Neuron (in vitro differentiated cells): ENCODE results near the gene LUZP4.

ENCODE experiments used
- H2AFZ ChIP-seq: one replicate; pipeline ENCODE4 v1.6.1; 2013; ENCODE audit warnings: low read depth, mild to moderate bottlenecking, inconsistent platforms, low read length, moderate library complexity
- H3K27me3 ChIP-seq: one replicate; pipeline ENCODE4 v1.6.1; 2013; ENCODE audit warnings: low read length; ENCODE audit not compliant: insufficient read depth
- H3K36me3 ChIP-seq: one replicate; pipeline ENCODE4 v1.6.1; 2013; ENCODE audit warnings: low read length; ENCODE audit not compliant: insufficient read depth
- H3K4me1 ChIP-seq: one replicate; pipeline ENCODE4 v1.6.1; 2013; ENCODE audit warnings: low read length; ENCODE audit not compliant: insufficient read depth
- H3K4me3 ChIP-seq: 2 replicates; pipeline ENCODE4 v1.5.1; 2013; ENCODE audit warnings: mild to moderate bottlenecking, low read length, moderate library complexity
- H3K9me3 ChIP-seq: one replicate; pipeline ENCODE4 v1.6.1; 2013; ENCODE audit warnings: low read length

LUZP4 gene, protein sequence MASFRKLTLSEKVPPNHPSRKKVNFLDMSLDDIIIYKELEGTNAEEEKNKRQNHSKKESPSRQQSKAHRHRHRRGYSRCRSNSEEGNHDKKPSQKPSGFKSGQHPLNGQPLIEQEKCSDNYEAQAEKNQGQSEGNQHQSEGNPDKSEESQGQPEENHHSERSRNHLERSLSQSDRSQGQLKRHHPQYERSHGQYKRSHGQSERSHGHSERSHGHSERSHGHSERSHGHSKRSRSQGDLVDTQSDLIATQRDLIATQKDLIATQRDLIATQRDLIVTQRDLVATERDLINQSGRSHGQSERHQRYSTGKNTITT

DNA sequence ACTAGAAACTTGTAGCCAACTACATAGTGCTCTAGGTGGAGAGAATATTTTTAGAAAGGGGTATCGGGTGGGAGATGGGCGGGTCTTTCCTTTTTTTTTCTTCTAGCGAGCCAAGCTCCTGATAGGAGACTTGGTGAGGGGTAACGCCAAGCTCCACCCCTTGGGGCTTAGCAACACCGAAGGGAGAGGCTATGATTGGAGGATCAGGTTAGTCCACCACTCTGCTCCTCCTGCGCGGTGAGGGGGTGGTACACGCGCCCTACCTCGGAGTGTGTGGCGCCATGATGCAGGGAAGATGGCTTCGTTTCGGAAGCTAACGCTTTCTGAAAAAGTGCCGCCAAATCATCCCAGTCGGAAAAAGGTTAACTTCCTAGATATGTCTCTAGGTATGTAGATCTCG is at the start of gene LUZP4:
LUZP4 (plus strand) TSS at position 251 of the 400 bp plus-strand sequence; CDS start at position 296, 45 bp downstream.
- Histone ChIP-seq H3K4me3 (no peak within 1 kb of the TSS), H3K36me3 (no peaks in the 10 kb centered on the region), H3K4me1 (no peaks in the 10 kb centered on the region), H2AFZ (no peak within 1 kb of the TSS), H3K27me3 (peaks cover 3% of the 10 kb centered on the region), H3K9me3 (no peaks in the 10 kb centered on the region)

DNA sequence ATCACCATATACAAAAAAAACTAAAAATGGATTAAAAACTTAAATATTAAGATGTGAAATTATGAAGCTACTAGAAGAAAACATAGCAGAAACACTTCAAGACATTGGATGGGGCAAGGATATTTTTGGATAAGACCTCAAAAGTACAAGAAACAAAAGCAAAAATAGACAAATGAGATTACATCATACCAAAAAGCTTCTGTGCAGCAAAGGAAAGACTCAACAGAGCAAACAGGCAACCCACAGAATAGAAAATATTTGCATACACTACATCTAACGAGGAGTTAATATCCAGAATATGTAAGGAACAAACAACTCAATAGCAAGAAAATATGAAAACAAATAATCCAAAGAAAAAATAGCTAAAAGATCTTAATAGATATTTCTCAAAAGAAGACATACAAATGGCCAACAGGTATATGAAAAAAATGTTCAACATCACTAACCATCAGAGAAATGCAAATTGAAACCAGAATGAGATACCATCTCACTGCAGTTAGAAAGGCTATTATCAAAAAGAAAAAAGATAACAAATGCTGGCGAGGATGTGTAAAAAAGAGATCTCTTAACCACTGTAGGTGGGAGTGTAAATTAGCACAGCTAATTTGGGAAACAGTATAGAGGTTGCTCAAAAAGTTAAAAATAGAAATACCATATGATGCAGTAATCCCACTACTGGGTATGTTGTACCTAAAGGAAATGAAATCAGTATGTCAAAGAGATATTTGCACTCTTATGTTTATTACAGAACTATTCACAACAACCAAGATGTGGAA is 37.9 kb upstream of the LUZP4 start:
- H3K36me3 ChIP-seq = no peaks in the 10 kb centered on the region
- H2AFZ ChIP-seq = no peak overlapping the region
- no peak overlapping the region for H3K4me3 ChIP-seq
- H3K4me1 ChIP-seq = no peaks in the 10 kb centered on the region
- H3K9me3 ChIP-seq = no peaks in the 10 kb centered on the region
- peaks cover 5% of the 10 kb centered on the region for H3K27me3 ChIP-seq

DNA sequence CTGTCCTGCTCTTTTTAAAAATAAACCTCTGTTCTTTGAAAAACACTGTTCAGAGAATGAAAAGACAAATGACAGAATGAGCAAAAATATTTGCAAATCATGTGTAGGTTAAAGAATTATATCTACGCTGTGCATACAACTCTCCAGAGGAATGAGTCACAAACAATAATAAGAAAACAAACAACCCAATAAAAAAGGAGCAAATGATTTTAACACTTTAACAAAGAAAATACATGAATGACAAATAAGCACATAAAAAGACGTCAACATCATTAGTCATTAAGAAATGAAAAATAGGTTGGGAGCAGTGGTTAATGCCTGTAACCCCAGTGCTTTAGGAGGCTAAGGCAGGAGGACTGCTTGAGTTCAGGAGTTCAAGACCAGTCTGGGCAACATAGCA is 34.5 kb upstream of the LUZP4 start:
- Histone ChIP-seq H3K27me3 (peaks cover 6% of the 10 kb centered on the region), H3K4me3 (no peak overlapping the region), H3K36me3 (no peaks in the 10 kb centered on the region), H3K9me3 (no peaks in the 10 kb centered on the region), H3K4me1 (no peaks in the 10 kb centered on the region), H2AFZ (no peak overlapping the region)

DNA sequence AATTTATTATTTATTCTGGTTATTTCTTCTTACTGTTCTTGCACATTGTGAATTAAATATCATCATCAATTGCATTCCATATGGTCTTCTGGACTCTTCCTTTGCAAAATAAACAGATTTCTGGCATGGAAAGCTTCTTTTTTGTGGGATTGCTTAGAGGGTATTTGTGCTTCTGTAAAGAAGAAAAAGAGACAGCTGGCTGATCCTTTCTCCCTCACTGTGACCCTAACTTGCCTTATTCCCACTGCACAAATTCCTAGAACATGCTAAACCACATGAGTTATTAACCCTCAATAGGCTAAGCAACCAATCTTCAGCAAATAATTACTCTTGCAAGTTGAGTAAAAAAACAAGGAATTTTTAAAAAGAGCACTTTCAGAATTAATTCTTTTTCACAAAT is 31.8 kb upstream of the LUZP4 start:
- no peak overlapping the region for H3K4me3 ChIP-seq
- H2AFZ ChIP-seq = no peak overlapping the region
- H3K27me3 ChIP-seq = peaks cover 6% of the 10 kb centered on the region
- H3K36me3 ChIP-seq = no peaks in the 10 kb centered on the region
- H3K4me1 ChIP-seq = no peaks in the 10 kb centered on the region
- H3K9me3 ChIP-seq = no peaks in the 10 kb centered on the region

DNA sequence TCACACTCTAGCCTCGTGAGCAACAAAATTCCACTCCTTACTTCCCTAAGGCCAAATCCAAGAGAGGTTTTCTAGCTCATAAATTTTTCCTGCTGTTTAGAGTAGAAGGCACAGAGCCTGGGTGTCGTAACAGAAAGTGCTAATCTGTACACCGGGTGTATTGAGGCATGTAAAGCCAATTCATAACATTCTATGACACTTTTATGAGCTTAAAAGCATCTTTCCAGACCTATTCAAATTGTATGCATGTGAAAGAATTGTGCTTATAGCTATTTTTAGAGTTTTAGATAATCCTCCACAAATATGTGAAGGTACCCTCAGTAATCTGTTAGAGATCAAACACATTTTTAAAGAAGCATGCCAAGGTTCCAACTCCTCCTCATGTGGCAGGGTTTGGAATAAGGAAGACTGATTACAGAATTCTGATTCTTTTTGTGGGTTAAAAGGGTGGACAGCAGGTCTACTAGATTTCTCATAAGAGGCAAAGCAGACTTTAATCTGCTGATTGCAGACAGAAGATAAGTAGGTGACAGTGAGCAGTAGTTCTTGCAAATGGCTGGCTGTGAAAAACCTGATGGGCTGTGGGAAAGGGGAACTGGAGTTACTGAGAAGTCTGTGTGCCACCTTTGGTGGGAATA is 30.2 kb upstream of the LUZP4 start:
- Histone ChIP-seq H3K4me3 (no peak overlapping the region), H2AFZ (no peak overlapping the region), H3K4me1 (no peaks in the 10 kb centered on the region), H3K9me3 (no peaks in the 10 kb centered on the region), H3K36me3 (no peaks in the 10 kb centered on the region), H3K27me3 (peaks cover 7% of the 10 kb centered on the region)

DNA sequence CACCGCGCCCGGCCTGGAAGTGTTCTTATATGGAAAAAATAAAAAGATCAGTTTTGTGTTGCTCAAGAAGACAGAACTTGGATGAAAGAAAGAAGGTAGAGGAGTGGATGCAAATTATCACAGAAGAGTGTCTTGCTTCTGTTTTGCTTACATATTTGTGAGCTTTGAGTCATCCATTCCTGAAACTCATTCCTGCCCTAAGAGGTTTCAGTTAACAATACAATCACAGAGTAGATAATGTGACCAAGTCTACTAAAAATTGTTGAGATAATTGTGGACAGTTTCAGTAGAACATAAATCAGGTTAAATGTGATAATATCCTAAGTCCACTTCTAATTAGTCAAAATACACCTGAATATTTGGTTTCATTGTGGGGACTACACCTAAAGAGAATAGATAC is 29.2 kb upstream of the LUZP4 start:
- H3K36me3 ChIP-seq = no peaks in the 10 kb centered on the region
- no peak overlapping the region for H3K4me3 ChIP-seq
- H3K27me3 ChIP-seq = peaks cover 6% of the 10 kb centered on the region
- H3K9me3 ChIP-seq = no peaks in the 10 kb centered on the region
- no peak overlapping the region for H2AFZ ChIP-seq
- H3K4me1 ChIP-seq = no peaks in the 10 kb centered on the region

DNA sequence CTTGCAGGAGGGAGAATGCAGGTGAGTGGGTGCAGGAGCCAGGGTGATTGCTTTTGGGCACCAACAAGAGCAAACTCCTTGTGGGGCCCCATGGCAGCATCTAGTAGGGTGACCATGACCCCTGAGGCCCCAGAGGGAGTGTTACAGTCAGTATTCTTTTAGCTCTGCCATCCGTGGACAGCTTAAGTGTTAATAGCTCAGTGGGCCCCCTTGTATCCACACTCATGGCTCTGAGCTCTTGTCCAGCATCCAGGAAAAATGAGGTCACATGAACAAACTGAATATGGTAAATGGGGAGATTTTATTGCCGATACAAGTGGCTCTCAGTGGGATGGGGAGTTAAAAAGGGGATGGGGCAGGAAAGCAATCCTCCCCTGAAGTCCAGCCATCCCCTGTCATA is 28.4 kb upstream of the LUZP4 start:
- Histone ChIP-seq H3K36me3 (no peaks in the 10 kb centered on the region), H3K27me3 (peaks cover 6% of the 10 kb centered on the region), H3K4me1 (no peaks in the 10 kb centered on the region), H2AFZ (no peak overlapping the region), H3K4me3 (no peak overlapping the region), H3K9me3 (no peaks in the 10 kb centered on the region)

DNA sequence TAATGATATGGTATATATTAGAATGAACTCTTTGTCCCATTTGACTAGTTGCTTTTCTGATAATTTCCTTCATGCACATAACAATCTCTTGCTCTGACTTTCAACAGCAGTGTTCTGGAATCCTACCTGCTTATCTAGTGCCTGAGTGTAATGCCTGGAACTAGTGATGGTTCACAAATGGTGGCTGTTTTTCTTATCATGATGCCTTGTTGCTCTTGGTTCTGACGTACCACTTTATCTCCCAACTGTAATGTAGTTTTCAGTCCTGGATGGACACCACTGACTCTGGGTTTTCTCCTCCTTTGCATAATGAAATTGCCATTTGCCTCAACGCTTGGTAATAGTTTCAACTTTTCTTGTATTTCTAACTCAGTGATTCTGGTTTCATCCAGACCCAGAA is 25.5 kb upstream of the LUZP4 start:
- Histone ChIP-seq H3K36me3 (no peaks in the 10 kb centered on the region), H3K4me3 (no peak overlapping the region), H3K9me3 (no peaks in the 10 kb centered on the region), H2AFZ (no peak overlapping the region), H3K27me3 (peaks cover 6% of the 10 kb centered on the region), H3K4me1 (no peaks in the 10 kb centered on the region)

DNA sequence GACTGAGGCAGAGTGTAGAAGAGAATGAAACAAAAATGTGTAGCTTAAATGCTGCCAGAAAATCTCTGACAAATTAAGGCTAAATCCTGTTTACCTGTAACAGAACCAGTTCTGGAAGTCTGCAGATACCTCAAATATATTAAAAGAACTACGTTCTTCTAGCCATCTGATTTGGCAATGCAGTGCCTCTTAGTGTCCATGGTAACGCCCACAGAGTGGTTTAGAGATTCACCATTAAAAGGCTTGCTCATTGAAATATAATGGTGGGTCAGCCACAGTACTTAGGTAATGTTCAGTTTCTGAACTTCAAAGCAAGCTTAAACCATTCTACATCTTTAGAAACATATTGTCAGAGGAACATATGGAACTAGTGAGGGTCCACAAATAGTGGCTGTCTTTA is 23.2 kb upstream of the LUZP4 start:
- H3K36me3 ChIP-seq = no peaks in the 10 kb centered on the region
- H3K27me3 ChIP-seq = peaks cover 3% of the 10 kb centered on the region
- H3K9me3 ChIP-seq = no peaks in the 10 kb centered on the region
- H2AFZ ChIP-seq = no peak overlapping the region
- H3K4me1 ChIP-seq = no peaks in the 10 kb centered on the region
- no peak overlapping the region for H3K4me3 ChIP-seq

DNA sequence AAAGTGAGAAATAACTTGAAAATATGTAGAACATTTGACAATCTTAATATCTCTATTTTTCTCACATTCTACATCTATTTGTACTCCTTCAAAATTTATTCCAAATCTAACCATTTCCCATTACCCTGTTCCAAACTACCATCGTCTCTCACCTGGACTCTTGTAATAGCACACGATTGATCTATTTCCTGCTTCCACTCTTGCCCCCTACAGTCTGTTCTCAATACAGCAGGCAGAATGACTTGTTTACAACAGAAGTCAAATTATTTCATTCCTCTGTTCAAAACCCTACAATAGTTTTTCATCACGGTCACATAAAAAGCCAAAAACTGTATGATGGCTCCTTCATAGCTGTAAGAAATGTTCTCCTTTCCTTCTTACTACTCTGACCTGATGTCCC is 21.1 kb upstream of the LUZP4 start:
- Histone ChIP-seq H3K4me3 (no peak overlapping the region), H3K27me3 (peaks cover 1% of the 10 kb centered on the region), H2AFZ (no peak overlapping the region), H3K9me3 (no peaks in the 10 kb centered on the region), H3K36me3 (no peaks in the 10 kb centered on the region), H3K4me1 (no peaks in the 10 kb centered on the region)

DNA sequence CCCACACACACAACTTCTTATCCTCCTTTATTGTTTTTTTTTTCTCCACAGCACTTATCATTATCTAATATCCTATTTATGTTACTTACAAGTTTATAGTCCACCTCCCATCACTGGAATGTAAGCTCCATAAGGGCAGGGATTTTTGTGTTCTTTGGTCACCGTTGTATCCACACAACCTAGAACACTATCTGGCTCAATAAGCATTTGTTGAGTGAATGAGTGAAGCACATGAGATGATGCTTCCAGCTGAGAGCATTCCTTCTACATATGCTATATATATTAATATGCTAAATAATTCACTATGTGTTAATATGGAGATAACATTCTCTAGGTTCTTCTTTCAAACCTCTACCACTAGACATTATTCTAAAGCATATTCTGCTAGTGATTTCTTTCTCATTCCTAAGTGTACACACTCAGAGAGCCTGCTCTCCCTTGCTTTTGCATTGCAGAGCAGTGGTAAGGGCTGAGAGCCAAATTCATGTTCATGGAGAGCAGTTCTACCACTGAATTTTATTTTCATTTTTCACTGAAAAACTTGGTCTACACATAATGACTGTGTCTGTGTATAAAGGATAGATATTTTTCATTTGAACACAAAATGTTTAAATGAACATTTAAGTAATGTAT is 20.3 kb upstream of the LUZP4 start:
- H3K27me3 ChIP-seq = no peaks in the 10 kb centered on the region
- H3K4me3 ChIP-seq = no peak overlapping the region
- no peaks in the 10 kb centered on the region for H3K9me3 ChIP-seq
- no peaks in the 10 kb centered on the region for H3K4me1 ChIP-seq
- H2AFZ ChIP-seq = no peak overlapping the region
- H3K36me3 ChIP-seq = no peaks in the 10 kb centered on the region

DNA sequence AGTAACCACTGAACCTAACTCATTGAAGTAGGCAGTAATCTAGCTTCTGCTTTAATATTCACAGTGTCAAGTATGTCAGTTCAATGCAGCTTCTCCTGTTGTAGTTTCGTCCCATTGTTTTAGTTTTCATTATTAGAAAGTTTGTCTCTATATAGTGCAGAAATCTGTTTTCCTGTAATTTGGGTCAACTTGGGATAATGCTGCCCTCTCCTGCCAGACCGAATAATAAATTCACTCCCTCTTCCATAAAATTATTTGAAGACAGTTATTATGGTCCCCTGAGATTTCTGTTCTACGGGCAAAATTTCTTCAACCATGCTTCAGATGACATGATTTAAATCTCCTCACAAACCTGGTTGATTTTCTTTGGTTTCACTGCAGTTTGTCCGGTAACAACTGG is 4.6 kb upstream of the LUZP4 start:
- no peak overlapping the region for H3K4me3 ChIP-seq
- no peaks in the 10 kb centered on the region for H3K4me1 ChIP-seq
- H3K27me3 ChIP-seq = no peaks in the 10 kb centered on the region
- H3K9me3 ChIP-seq = no peaks in the 10 kb centered on the region
- no peaks in the 10 kb centered on the region for H3K36me3 ChIP-seq
- H2AFZ ChIP-seq = no peak overlapping the region

DNA sequence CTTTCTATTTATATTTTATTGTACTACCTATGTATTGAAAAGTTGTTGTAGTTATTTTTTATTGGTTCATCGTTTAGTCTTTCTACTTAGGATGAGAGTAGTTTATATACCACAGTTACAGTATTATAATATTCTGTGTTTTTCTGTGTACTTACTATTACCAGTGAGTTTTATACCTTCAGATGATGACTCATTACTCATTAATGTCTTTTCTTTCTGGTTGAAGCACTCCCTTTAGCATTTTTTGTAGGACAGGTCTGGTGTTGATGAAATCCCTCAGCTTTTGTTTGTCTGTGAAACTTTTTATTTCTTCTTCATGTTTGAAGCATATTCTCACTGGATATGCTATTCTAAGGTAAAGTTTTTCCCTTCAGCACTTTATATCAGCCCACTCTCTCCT is 7.7 kb downstream of the LUZP4 start:
- H3K4me1 ChIP-seq = no peaks in the 10 kb centered on the region
- no peak overlapping the region for H2AFZ ChIP-seq
- H3K9me3 ChIP-seq = no peaks in the 10 kb centered on the region
- no peaks in the 10 kb centered on the region for H3K36me3 ChIP-seq
- H3K27me3 ChIP-seq = peaks cover 8% of the 10 kb centered on the region
- H3K4me3 ChIP-seq = no peak overlapping the region
